T-helper 1 cell (primary cell): ENCODE results near the gene NR2C1.

Experiments used
- DNase-seq, 5 donors: peaks; one replicate each; pipeline ENCODE4 v3.0.0-alpha.2; 2012 to 2020

Gene NR2C1

GRCh38 chr12:95083938-95084337, 10.5 kb upstream of the NR2C1 start:
- DNase-seq = no peak

- no peak for DNase-seq
Observed at GRCh38 chr12:95083471-95083870, 10.1 kb upstream of the NR2C1 start.

GRCh38 chr12:95077341-95077740, 3.9 kb upstream of the NR2C1 start:
- no peak for DNase-seq

- DNase-seq = no peak
Observed at GRCh38 chr12:95074766-95075165, 1.3 kb upstream of the NR2C1 start.

GRCh38 chr12:95073698-95074520, 491 bp upstream of the NR2C1 start:
- DNase-seq = no peak

- no peak for DNase-seq
Observed at GRCh38 chr12:95070378-95070777, 3.0 kb downstream of the NR2C1 start.

GRCh38 chr12:95066091-95066855, 7.1 kb downstream of the NR2C1 start:
- no peak for DNase-seq

GRCh38 chr12:95060951-95061350, 12.5 kb downstream of the NR2C1 start:
- no peak for DNase-seq

GRCh38 chr12:95059984-95060383, 13.4 kb downstream of the NR2C1 start:
- DNase-seq = no peak

- DNase-seq = no peak
Observed at GRCh38 chr12:95057424-95057823, 16.0 kb downstream of the NR2C1 start.

GRCh38 chr12:95055057-95055456, 18.4 kb downstream of the NR2C1 start:
- DNase-seq = no peak

- no peak for DNase-seq
Observed at GRCh38 chr12:95054206-95054605, 19.2 kb downstream of the NR2C1 start.

GRCh38 chr12:95051241-95051640, 22.2 kb downstream of the NR2C1 start:
- no peak for DNase-seq

GRCh38 chr12:95037906-95038305, 35.5 kb downstream of the NR2C1 start:
- DNase-seq = peak in 1 of 5 donors; percentile 13

- DNase-seq = no peak
Observed at GRCh38 chr12:95034750-95035149, 38.7 kb downstream of the NR2C1 start.

GRCh38 chr12:95022477-95022876, 50.9 kb downstream of the NR2C1 start:
- no peak for DNase-seq

GRCh38 chr12:95017482-95017881, 55.9 kb downstream of the NR2C1 start:
- no peak for DNase-seq

GRCh38 chr12:95016120-95016519, 57.3 kb downstream of the NR2C1 start:
- no peak for DNase-seq

- no peak for DNase-seq
Observed at GRCh38 chr12:95014554-95014953, 58.9 kb downstream of the NR2C1 start.

GRCh38 chr12:95006206-95006605, 67.2 kb downstream of the NR2C1 start:
- no peak for DNase-seq

GRCh38 chr12:95004610-95005009, 68.8 kb downstream of the NR2C1 start:
- no peak for DNase-seq

- DNase-seq = no peak
Observed at GRCh38 chr12:95003921-95004272, 69.5 kb downstream of the NR2C1 start.

- peak; percentile 87 to 97 (median 92) for DNase-seq
Observed at GRCh38 chr12:95003213-95003920, 70.1 kb downstream of the NR2C1 start, which contains the start of gene NDUFA12. TSS of gene NDUFA12 (minus strand) at chr12:95003697. CDS start at chr12:95003680, 17 bp downstream.
